Measurements from ENCODE around the gene PANK4.

DNA sequence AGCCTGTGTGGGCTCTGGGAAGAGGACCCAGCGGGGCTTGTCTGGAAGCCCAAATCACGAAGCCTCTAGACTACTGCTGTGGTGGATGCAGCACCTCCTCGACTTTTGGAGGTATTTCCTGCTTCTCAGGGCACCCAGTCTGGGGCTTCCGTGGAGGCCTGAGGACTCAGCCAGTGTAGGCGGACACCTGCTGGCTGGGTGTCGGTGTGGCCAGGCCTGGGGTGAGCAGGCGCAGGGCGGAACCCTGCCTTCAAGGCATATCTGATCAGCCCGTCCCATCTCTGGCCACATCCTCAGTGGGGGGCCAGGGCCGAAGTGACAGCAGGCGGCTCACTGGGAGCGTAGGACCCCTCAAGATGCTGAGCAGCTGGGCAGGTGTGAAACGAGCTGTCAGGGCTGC, 43.4 kb downstream of the PANK4 start:
- TF ChIP-seq POLR2A (IDR thresholded peaks at IDR 0.05; ENCODE audit: low read length) (no peak), ZSCAN20 (CRISPR knock-in tag; IDR thresholded peaks at IDR 0.05) (no peak)

All from A549 (cell line).